Measurements from ENCODE around the gene LHFPL3. TPM values are rescaled to one million over a fixed set of nuclear protein-coding genes. Genes with fewer than 3 reads are reported as not detected.
"Not testable (repeated sequence)": the region's sequence is repeated elsewhere in the genome, so short reads cannot be mapped to it uniquely, and the experiment has no call there.

The LHFPL3 gene
- polyA plus RNA-seq, 4 donors = 5.6 to 7.9 (median 7.0) TPM

GRCh38 chr7:104661575-104661974 is 333.2 kb downstream of the LHFPL3 start:
- no peak for DNase-seq (ENCODE audit: low read depth in 4 of 4, low spot score in 3 of 4)

GRCh38 chr7:104664648-104665047 is 336.2 kb downstream of the LHFPL3 start:
- DNase-seq (ENCODE audit: low read depth in 4 of 4, low spot score in 3 of 4) = no peak

- no peak for DNase-seq (ENCODE audit: low read depth in 4 of 4, low spot score in 3 of 4)
These were observed 349.2 kb downstream of the LHFPL3 start for GRCh38 chr7:104677587-104677986.

- no peak for DNase-seq (ENCODE audit: low read depth in 4 of 4, low spot score in 3 of 4)
These were observed 350.7 kb downstream of the LHFPL3 start for GRCh38 chr7:104679085-104679484.

- DNase-seq (ENCODE audit: low read depth in 4 of 4, low spot score in 3 of 4) = no peak
These were observed 357.9 kb downstream of the LHFPL3 start for GRCh38 chr7:104686286-104686685.

GRCh38 chr7:104694710-104695109 is 366.3 kb downstream of the LHFPL3 start:
- DNase-seq (ENCODE audit: low read depth in 4 of 4, low spot score in 3 of 4) = no peak

- no peak for DNase-seq (ENCODE audit: low read depth in 4 of 4, low spot score in 3 of 4)
These were observed 367.2 kb downstream of the LHFPL3 start for GRCh38 chr7:104695563-104695962.

GRCh38 chr7:104700336-104700735 is 371.9 kb downstream of the LHFPL3 start:
- no peak for DNase-seq (ENCODE audit: low read depth in 4 of 4, low spot score in 3 of 4)

- not testable (repeated sequence) for DNase-seq (ENCODE audit: low read depth in 4 of 4, low spot score in 3 of 4)
These were observed 392.6 kb downstream of the LHFPL3 start for GRCh38 chr7:104721027-104721426.

GRCh38 chr7:104723001-104723400 is 394.6 kb downstream of the LHFPL3 start:
- DNase-seq (ENCODE audit: low read depth in 4 of 4, low spot score in 3 of 4) = no peak

- DNase-seq (ENCODE audit: low read depth in 4 of 4, low spot score in 3 of 4) = no peak
These were observed 430.1 kb downstream of the LHFPL3 start for GRCh38 chr7:104758504-104758903.

GRCh38 chr7:104761892-104762291 is 433.5 kb downstream of the LHFPL3 start:
- DNase-seq (ENCODE audit: low read depth in 4 of 4, low spot score in 3 of 4) = no peak

- DNase-seq (ENCODE audit: low read depth in 4 of 4, low spot score in 3 of 4) = no peak
These were observed 438.7 kb downstream of the LHFPL3 start for GRCh38 chr7:104767113-104767512.

- no peak for DNase-seq (ENCODE audit: low read depth in 4 of 4, low spot score in 3 of 4)
These were observed 439.6 kb downstream of the LHFPL3 start for GRCh38 chr7:104767826-104768536.

GRCh38 chr7:104772405-104773345 is 444.3 kb downstream of the LHFPL3 start:
- no peak for DNase-seq (ENCODE audit: low read depth in 4 of 4, low spot score in 3 of 4)

GRCh38 chr7:104773796-104774195 is 445.4 kb downstream of the LHFPL3 start:
- DNase-seq (ENCODE audit: low read depth in 4 of 4, low spot score in 3 of 4) = no peak

- DNase-seq (ENCODE audit: low read depth in 4 of 4, low spot score in 3 of 4) = no peak
These were observed 447.1 kb downstream of the LHFPL3 start for GRCh38 chr7:104775531-104775930.

- no peak for DNase-seq (ENCODE audit: low read depth in 4 of 4, low spot score in 3 of 4)
These were observed 448.9 kb downstream of the LHFPL3 start for GRCh38 chr7:104777301-104777800.

GRCh38 chr7:104779888-104780287 is 451.5 kb downstream of the LHFPL3 start:
- DNase-seq (ENCODE audit: low read depth in 4 of 4, low spot score in 3 of 4) = no peak

- DNase-seq (ENCODE audit: low read depth in 4 of 4, low spot score in 3 of 4) = no peak
These were observed 456.3 kb downstream of the LHFPL3 start for GRCh38 chr7:104784686-104785085.

- DNase-seq (ENCODE audit: low read depth in 4 of 4, low spot score in 3 of 4) = no peak
These were observed 461.4 kb downstream of the LHFPL3 start for GRCh38 chr7:104789780-104790179.

Measured in right renal pelvis (tissue), 4 donors.